Measurements from ENCODE around the gene LIN7C. TPM values are rescaled to one million over a fixed set of nuclear protein-coding genes. Genes with fewer than 3 reads are reported as not detected.

LIN7C gene
- total RNA-seq, 1 donor from 2014 or later, result 15.1 TPM

GRCh38 chr11:27545946-27546345 lies 39.4 kb upstream of the LIN7C start:
- Histone ChIP-seq H3K4me1 (no peaks in the 10 kb centered on the region), H3K4me3 (no peak overlapping the region), H3K36me3 (peaks cover 0 to 3% of the 10 kb centered on the region in 2 donors), H3K27ac (no peak overlapping the region), H3K27me3 (no peaks in the 10 kb centered on the region), H3K9me3 (no peaks in the 10 kb centered on the region)
- no peak for DNase-seq (ENCODE audit: low spot score in 2 of 2)
- intact Hi-C loops (cut with DNase I), result no loop called here
- no peak for TF ChIP-seq CTCF (IDR thresholded peaks at IDR 0.05)

- Histone ChIP-seq H3K4me3 (no peak overlapping the region), H3K9me3 (no peaks in the 10 kb centered on the region), H3K36me3 (peaks cover 0 to 3% of the 10 kb centered on the region in 2 donors), H3K27me3 (no peaks in the 10 kb centered on the region), H3K27ac (no peak overlapping the region), H3K4me1 (no peaks in the 10 kb centered on the region)
- no peak for TF ChIP-seq CTCF (IDR thresholded peaks at IDR 0.05)
- no peak for DNase-seq (ENCODE audit: low spot score in 2 of 2)
- intact Hi-C loops (cut with DNase I), result no loop called here
These were observed 38.5 kb upstream of the LIN7C start for GRCh38 chr11:27545035-27545434.

- intact Hi-C loops (cut with DNase I), result no loop called here
- no peak overlapping the region for H3K4me3 ChIP-seq
- no peak overlapping the region for H3K27ac ChIP-seq
- H3K4me1 ChIP-seq, result no peaks in the 10 kb centered on the region
- DNase-seq (ENCODE audit: low spot score in 2 of 2), result no peak
- no peaks in the 10 kb centered on the region for H3K27me3 ChIP-seq
- TF ChIP-seq CTCF (IDR thresholded peaks at IDR 0.05), result no peak
- H3K9me3 ChIP-seq, result no peaks in the 10 kb centered on the region
- peaks cover 0 to 3% of the 10 kb centered on the region in 2 donors for H3K36me3 ChIP-seq
These were observed 35.2 kb upstream of the LIN7C start for GRCh38 chr11:27541790-27542189.

DNA sequence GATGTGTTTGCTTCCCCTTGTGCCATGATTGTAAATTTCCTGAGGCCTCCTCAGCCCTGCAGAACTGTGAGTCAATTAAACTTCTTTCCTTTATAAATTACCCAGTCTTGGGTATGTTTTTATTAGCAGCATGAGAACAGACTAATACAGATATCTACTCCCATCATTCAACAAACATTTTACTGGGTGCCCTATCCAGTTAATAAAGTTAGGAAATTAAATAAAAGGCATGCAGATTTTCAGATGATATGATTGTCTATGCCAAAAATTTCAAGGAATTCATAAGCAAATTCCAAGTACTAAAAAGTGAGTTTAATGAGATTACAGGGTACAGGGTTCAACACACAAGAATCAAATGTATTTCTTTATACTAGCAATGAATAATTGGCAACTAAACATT lies 33.5 kb upstream of the LIN7C start:
- Histone ChIP-seq H3K36me3 (peaks cover 0 to 3% of the 10 kb centered on the region in 2 donors), H3K27ac (no peak overlapping the region), H3K27me3 (no peaks in the 10 kb centered on the region), H3K4me3 (no peak overlapping the region), H3K4me1 (no peaks in the 10 kb centered on the region), H3K9me3 (no peaks in the 10 kb centered on the region)
- intact Hi-C loops (cut with DNase I), result no loop called here
- DNase-seq (ENCODE audit: low spot score in 2 of 2), result no peak
- TF ChIP-seq CTCF (IDR thresholded peaks at IDR 0.05), result no peak

- no peaks in the 10 kb centered on the region for H3K27me3 ChIP-seq
- no peaks in the 10 kb centered on the region for H3K9me3 ChIP-seq
- no peaks in the 10 kb centered on the region for H3K4me1 ChIP-seq
- H3K27ac ChIP-seq, result no peak overlapping the region
- intact Hi-C loops (cut with DNase I), result no loop called here
- no peak for TF ChIP-seq CTCF (IDR thresholded peaks at IDR 0.05)
- H3K36me3 ChIP-seq, result no peaks in the 10 kb centered on the region
- no peak overlapping the region for H3K4me3 ChIP-seq
- DNase-seq (ENCODE audit: low spot score in 2 of 2), result no peak
These were observed 28.5 kb upstream of the LIN7C start for GRCh38 chr11:27535103-27535502.

- intact Hi-C loops (cut with DNase I), result no loop called here
- Histone ChIP-seq H3K4me1 (no peaks in the 10 kb centered on the region), H3K27ac (peak overlapping the region in 1 of 2 donors; percentile 13), H3K27me3 (no peaks in the 10 kb centered on the region), H3K36me3 (no peaks in the 10 kb centered on the region), H3K4me3 (no peak overlapping the region), H3K9me3 (no peaks in the 10 kb centered on the region)
- no peak for DNase-seq (ENCODE audit: low spot score in 2 of 2)
- no peak for TF ChIP-seq CTCF (IDR thresholded peaks at IDR 0.05)
These were observed 26.2 kb upstream of the LIN7C start for GRCh38 chr11:27532652-27533325.
